WTC11 (cell line): ENCODE measurements around the gene UGT1A3. TPM values are rescaled to one million over a fixed set of nuclear protein-coding genes. Genes with fewer than 3 reads are reported as not detected.

Source experiments
- ATAC-seq: fragments of 200-7000 bp; cut with Tn5 transposase; 2 replicates; pipeline ENCODE4 v1.10.0; 2021; ENCODE audit warnings: mild to moderate bottlenecking, moderate library complexity
- CTCF ChIA-PET: fragments of 300-600 bp; sonication (Branson Sonifier 250); formaldehyde crosslinking; loops from one replicate; lab custom pipeline; 2021; ENCODE audit warnings: antibody characterized with exemption; lab: Charles Lee
- POLR2A ChIA-PET: fragments of 350-600 bp; sonication (Branson Sonifier 250); formaldehyde crosslinking; loops from one replicate; lab custom pipeline; 2021; ENCODE audit warnings: antibody characterized with exemption; lab: Charles Lee
- DNase-seq: peaks from one replicate; pipeline ENCODE4 v3.0.0; 2021; ENCODE audit warnings: low spot score
- H3K27ac Mint-ChIP-seq: 2 replicates; pipeline ENCODE4 v1.8.0; 2021; ENCODE audit warnings: mixed read lengths
- H3K27me3 Mint-ChIP-seq: 2 replicates; pipeline ENCODE4 v1.8.0; 2021; ENCODE audit warnings: low read depth, mild to moderate bottlenecking, moderate library complexity, mixed read lengths
- H3K36me3 Mint-ChIP-seq: 2 replicates; pipeline ENCODE4 v1.8.0; 2021; ENCODE audit warnings: mixed read lengths
- H3K4me1 Mint-ChIP-seq: 2 replicates; pipeline ENCODE4 v1.8.0; 2022; ENCODE audit warnings: mixed read lengths
- H3K4me3 Mint-ChIP-seq: 2 replicates; pipeline ENCODE4 v1.8.0; 2021; ENCODE audit warnings: mild to moderate bottlenecking, moderate library complexity, mixed read lengths
- H3K9me3 Mint-ChIP-seq: 2 replicates; pipeline ENCODE4 v1.8.0; 2021; ENCODE audit warnings: mixed read lengths
- AFF4 ChIP-seq: sonication (generic); formaldehyde crosslinking; IDR thresholded peaks from 2 replicates; pipeline ENCODE4 v1.8.1; 2023; ENCODE audit warnings: mild to moderate bottlenecking, missing genetic modification reagents, borderline replicate concordance
- ATF3 ChIP-seq: sonication (generic); formaldehyde crosslinking; conservative IDR thresholded peaks from 2 replicates; pipeline ENCODE4 v1.8.1; 2022; ENCODE audit warnings: mild to moderate bottlenecking, missing genetic modification reagents
- CREB1 ChIP-seq: sonication (generic); formaldehyde crosslinking; IDR thresholded peaks from 2 replicates; pipeline ENCODE4 v1.8.0; 2023; ENCODE audit warnings: mild to moderate bottlenecking, missing genetic modification reagents
- CTCF ChIP-seq: fragments of 200-600 bp; IDR thresholded peaks from 2 replicates; pipeline ENCODE4 v1.8.0; 2022; ENCODE audit warnings: antibody characterized with exemption
- E2F1 ChIP-seq: sonication (generic); formaldehyde crosslinking; IDR thresholded peaks from 2 replicates; pipeline ENCODE4 v1.8.0; 2022; ENCODE audit warnings: mild to moderate bottlenecking, missing genetic modification reagents
- E2F5 ChIP-seq: sonication (generic); formaldehyde crosslinking; IDR thresholded peaks from 2 replicates; pipeline ENCODE4 v1.8.1; 2022; ENCODE audit warnings: mild to moderate bottlenecking, moderate library complexity, missing genetic modification reagents
- FOXP1 ChIP-seq: sonication (generic); formaldehyde crosslinking; IDR thresholded peaks from 2 replicates; pipeline ENCODE4 v1.8.0; 2022; ENCODE audit warnings: missing genetic modification reagents, mild to moderate bottlenecking, moderate library complexity, borderline replicate concordance
- GRHL2 ChIP-seq: fragments of 250-450 bp; sonication (Bioruptor Pico); IDR thresholded peaks from 2 replicates; pipeline ENCODE4 v1.8.0; 2022; ENCODE audit warnings: mild to moderate bottlenecking, moderate library complexity; ENCODE audit not compliant: insufficient replicate concordance, severe bottlenecking
- HMGA2 ChIP-seq: fragments of 250-450 bp; sonication (Bioruptor Pico); IDR thresholded peaks from 2 replicates; pipeline ENCODE4 v1.4.0; 2021; ENCODE audit warnings: mild to moderate bottlenecking, moderate library complexity
- MXD4 ChIP-seq: fragments of 250-450 bp; sonication (Bioruptor Pico); IDR thresholded peaks from 2 replicates; pipeline ENCODE4 v1.8.0; 2021; ENCODE audit warnings: mild to moderate bottlenecking, moderate library complexity, borderline replicate concordance
- NFE2L1 ChIP-seq: sonication (generic); formaldehyde crosslinking; IDR thresholded peaks from 2 replicates; pipeline ENCODE4 v1.8.1; 2023; ENCODE audit warnings: missing genetic modification reagents
- RELA ChIP-seq: sonication (generic); formaldehyde crosslinking; IDR thresholded peaks from 2 replicates; pipeline ENCODE4 v1.8.1; 2022; ENCODE audit warnings: missing genetic modification reagents, mild to moderate bottlenecking, borderline replicate concordance
- RORB ChIP-seq: fragments of 250-450 bp; sonication (Bioruptor Pico); IDR thresholded peaks from 2 replicates; pipeline ENCODE4 v1.9.0; 2021; ENCODE audit warnings: mild to moderate bottlenecking
- STAT6 ChIP-seq: sonication (generic); formaldehyde crosslinking; conservative IDR thresholded peaks from 2 replicates; pipeline ENCODE4 v1.8.1; 2023; ENCODE audit warnings: mild to moderate bottlenecking, low read depth, missing genetic modification reagents, moderate library complexity
- TCF7 ChIP-seq: sonication (generic); formaldehyde crosslinking; IDR thresholded peaks from 2 replicates; pipeline ENCODE4 v1.8.0; 2022; ENCODE audit warnings: mild to moderate bottlenecking, low read depth, missing genetic modification reagents, moderate library complexity
- ZNF121 ChIP-seq: sonication (generic); formaldehyde crosslinking; IDR thresholded peaks from 2 replicates; pipeline ENCODE4 v1.8.0; 2023; ENCODE audit warnings: missing genetic modification reagents
- ZNF512 ChIP-seq: sonication (generic); formaldehyde crosslinking; IDR thresholded peaks from 2 replicates; pipeline ENCODE4 v1.8.1; 2022; ENCODE audit warnings: missing genetic modification reagents, borderline replicate concordance
- total RNA-seq: library from RNA; stranded (reverse); gene quantifications from 3 replicates; pipeline ENCODE4 v1.2.3, GENCODE V29; 2021

UGT1A3 gene
- total RNA-seq, 1 experiment from 2014 or later: not detected

GRCh38 chr2:233692648-233693047, 36.2 kb upstream of the UGT1A3 start, which contains the start of gene UGT1A6:
UGT1A6 (plus strand) TSS chr2:233692890; CDS start chr2:233693005, 115 bp downstream.
- no peak for DNase-seq
- H3K27me3 Mint-ChIP-seq: peaks cover 3% of the 10 kb centered on the region; the same call in 1 of the 2 replicates
- H3K36me3 Mint-ChIP-seq: no peaks in the 10 kb centered on the region
- ChIA-PET CTCF (no interaction called here), POLR2A (no interaction called here)
- H3K9me3 Mint-ChIP-seq: 0 out of 2 replicates have a peak, but pooled peaks cover 4% of the 10 kb centered on the region
- H3K4me1 Mint-ChIP-seq: peaks cover 24% of the 10 kb centered on the region
- no peak within 1 kb of the TSS for H3K4me3 Mint-ChIP-seq
- no peak for ATAC-seq
- no peak within 1 kb of the TSS for H3K27ac Mint-ChIP-seq
- TF ChIP-seq E2F5 (CRISPR knock-in tag): no peak
- TF ChIP-seq MXD4 (CRISPR knock-in tag): no peak
- TF ChIP-seq CTCF: no peak
- no peak for TF ChIP-seq NFE2L1 (CRISPR knock-in tag)
- TF ChIP-seq CREB1 (CRISPR knock-in tag): no peak
- no peak for TF ChIP-seq E2F1 (CRISPR knock-in tag)
- no peak for TF ChIP-seq GRHL2 (CRISPR knock-in tag)
- TF ChIP-seq RELA: no peak

GRCh38 chr2:233693963-233694362, 34.9 kb upstream of the UGT1A3 start:
- TF ChIP-seq AFF4 (no peak), HMGA2 (CRISPR knock-in tag) (no peak), TCF7 (no peak), ZNF512 (CRISPR knock-in tag) (no peak), ATF3 (no peak), STAT6 (CRISPR knock-in tag) (no peak), RORB (CRISPR knock-in tag) (no peak), CREB1 (CRISPR knock-in tag) (no peak), ZNF121 (CRISPR knock-in tag) (no peak), FOXP1 (CRISPR knock-in tag) (no peak)
- CTCF ChIA-PET: no interaction called here
- no peaks in the 10 kb centered on the region for H3K9me3 Mint-ChIP-seq
- H3K36me3 Mint-ChIP-seq: no peaks in the 10 kb centered on the region
- DNase-seq (no peak), ATAC-seq (no peak)
- no peak overlapping the region for H3K27ac Mint-ChIP-seq
- POLR2A ChIA-PET: no interaction called here
- H3K27me3 Mint-ChIP-seq: peaks cover 3% of the 10 kb centered on the region; the same call in 1 of the 2 replicates
- H3K4me1 Mint-ChIP-seq: peaks cover 18% of the 10 kb centered on the region
- H3K4me3 Mint-ChIP-seq: no peak overlapping the region
